Mononuclear cell (primary cell): ENCODE measurements around the gene SNRK. TPM values are rescaled to one million over a fixed set of nuclear protein-coding genes. Genes with fewer than 3 reads are reported as not detected.
A peak's percentile ranks its signal among the peaks of the same experiment; 100 is the strongest.

Experiments
- H3K27me3 ChIP-seq: 2 replicates; pipeline ENCODE4 v1.6.0; 2011; ENCODE audit warnings: low read length, control low read depth; ENCODE audit not compliant: insufficient read depth
- H3K4me1 ChIP-seq: 2 replicates; pipeline ENCODE4 v1.5.1; 2011; ENCODE audit warnings: mild to moderate bottlenecking, low read length, control low read depth; ENCODE audit not compliant: insufficient read depth
- H3K4me3 ChIP-seq: 2 replicates; pipeline ENCODE4 v1.5.1; 2011; ENCODE audit warnings: mild to moderate bottlenecking, low read length, moderate library complexity
- H3K9me3 ChIP-seq: 2 replicates; pipeline ENCODE4 v1.5.1; 2011; ENCODE audit warnings: low read depth, mild to moderate bottlenecking, control low read depth, low read length
- total RNA-seq: library from RNA; depleted of rRNA; stranded (reverse); fragments of >200 nt; gene quantifications from one replicate; pipeline ENCODE4 v1.2.3, GENCODE V29; 2012

SNRK gene
- total RNA-seq, 1 donor = 238 TPM

- Histone ChIP-seq H3K4me1 (peaks cover 56% of the 10 kb centered on the region), H3K4me3 (peak overlapping the region; percentile 97), H3K27me3 (no peaks in the 10 kb centered on the region), H3K9me3 (no peaks in the 10 kb centered on the region)
Observed at GRCh38 chr3:43288366-43288765, 2.0 kb downstream of the SNRK start.

GRCh38 chr3:43288850-43289249, 2.5 kb downstream of the SNRK start:
- H3K4me3 ChIP-seq = peak overlapping the region; percentile 97
- H3K27me3 ChIP-seq = no peaks in the 10 kb centered on the region
- peaks cover 61% of the 10 kb centered on the region for H3K4me1 ChIP-seq
- H3K9me3 ChIP-seq = no peaks in the 10 kb centered on the region

GRCh38 chr3:43289401-43289800, 3.1 kb downstream of the SNRK start:
- Histone ChIP-seq H3K4me1 (peaks cover 63% of the 10 kb centered on the region), H3K9me3 (no peaks in the 10 kb centered on the region), H3K27me3 (no peaks in the 10 kb centered on the region), H3K4me3 (peak overlapping the region; percentile 97)

GRCh38 chr3:43289841-43290470, 3.6 kb downstream of the SNRK start:
- H3K4me3 ChIP-seq = peak overlapping the region; percentile 97
- no peaks in the 10 kb centered on the region for H3K27me3 ChIP-seq
- H3K9me3 ChIP-seq = no peaks in the 10 kb centered on the region
- peaks cover 68% of the 10 kb centered on the region for H3K4me1 ChIP-seq

- Histone ChIP-seq H3K4me3 (peak overlapping the region; percentile 10), H3K4me1 (peaks cover 73% of the 10 kb centered on the region), H3K9me3 (no peaks in the 10 kb centered on the region)
Observed at GRCh38 chr3:43290956-43291355, 4.6 kb downstream of the SNRK start.

GRCh38 chr3:43291546-43291945, 5.2 kb downstream of the SNRK start:
- Histone ChIP-seq H3K4me3 (no peak overlapping the region), H3K9me3 (no peaks in the 10 kb centered on the region), H3K27me3 (no peaks in the 10 kb centered on the region), H3K4me1 (peaks cover 75% of the 10 kb centered on the region)

More at GRCh38 chr3:43290956-43291355, 4.6 kb downstream of the SNRK start:
- H3K27me3 ChIP-seq = no peaks in the 10 kb centered on the region

- H3K9me3 ChIP-seq = no peaks in the 10 kb centered on the region
- H3K4me1 ChIP-seq = peaks cover 81% of the 10 kb centered on the region
- H3K27me3 ChIP-seq = no peaks in the 10 kb centered on the region
- H3K4me3 ChIP-seq = no peak overlapping the region
Observed at GRCh38 chr3:43294975-43295374, 8.6 kb downstream of the SNRK start.

GRCh38 chr3:43296565-43296964, 10.2 kb downstream of the SNRK start:
- Histone ChIP-seq H3K4me1 (peaks cover 73% of the 10 kb centered on the region), H3K27me3 (no peaks in the 10 kb centered on the region), H3K9me3 (no peaks in the 10 kb centered on the region), H3K4me3 (no peak overlapping the region)

GRCh38 chr3:43298292-43298691, 12.0 kb downstream of the SNRK start:
- Histone ChIP-seq H3K9me3 (no peaks in the 10 kb centered on the region), H3K27me3 (no peaks in the 10 kb centered on the region), H3K4me1 (peaks cover 63% of the 10 kb centered on the region), H3K4me3 (peak overlapping the region; percentile 7)

GRCh38 chr3:43298761-43299160, 12.4 kb downstream of the SNRK start:
- Histone ChIP-seq H3K4me1 (peaks cover 63% of the 10 kb centered on the region), H3K27me3 (no peaks in the 10 kb centered on the region), H3K4me3 (no peak overlapping the region), H3K9me3 (no peaks in the 10 kb centered on the region)

GRCh38 chr3:43302116-43302880, 16.0 kb downstream of the SNRK start:
- H3K4me3 ChIP-seq = no peak overlapping the region
- no peaks in the 10 kb centered on the region for H3K27me3 ChIP-seq
- peaks cover 37% of the 10 kb centered on the region for H3K4me1 ChIP-seq
- no peaks in the 10 kb centered on the region for H3K9me3 ChIP-seq

- Histone ChIP-seq H3K9me3 (no peaks in the 10 kb centered on the region), H3K4me1 (peaks cover 31% of the 10 kb centered on the region), H3K27me3 (no peaks in the 10 kb centered on the region), H3K4me3 (no peak overlapping the region)
Observed at GRCh38 chr3:43304126-43304525, 17.8 kb downstream of the SNRK start.

- Histone ChIP-seq H3K27me3 (no peaks in the 10 kb centered on the region), H3K9me3 (no peaks in the 10 kb centered on the region), H3K4me1 (peaks cover 38% of the 10 kb centered on the region), H3K4me3 (no peak overlapping the region)
Observed at GRCh38 chr3:43307226-43307625, 20.9 kb downstream of the SNRK start.

GRCh38 chr3:43307649-43308048, 21.3 kb downstream of the SNRK start:
- H3K4me1 ChIP-seq = peaks cover 35% of the 10 kb centered on the region

GRCh38 chr3:43309372-43310305, 23.3 kb downstream of the SNRK start:
- no peaks in the 10 kb centered on the region for H3K9me3 ChIP-seq
- peaks cover 27% of the 10 kb centered on the region for H3K4me1 ChIP-seq
- no peak overlapping the region for H3K4me3 ChIP-seq
- H3K27me3 ChIP-seq = no peaks in the 10 kb centered on the region

More at GRCh38 chr3:43307649-43308048, 21.3 kb downstream of the SNRK start:
- Histone ChIP-seq H3K9me3 (no peaks in the 10 kb centered on the region), H3K4me3 (no peak overlapping the region), H3K27me3 (no peaks in the 10 kb centered on the region)
